Breast epithelium (tissue), 3 donors: ENCODE data around the gene LY6G6D.

Source experiments
- POLR2A ChIP-seq: fragments of 450-650 bp; IDR thresholded peaks from one replicate; pipeline ENCODE4 v1.6.1; 2016; ENCODE audit warnings: antibody characterized with exemption, mild to moderate bottlenecking, moderate library complexity
- POLR2AphosphoS5 ChIP-seq, 3 donors: sonication (generic); formaldehyde crosslinking; IDR thresholded peaks; one replicate each; pipeline ENCODE4 v1.6.1; 2017; ENCODE audit warnings: antibody characterized with exemption in 3 of 3
- TF ChIP-seq, protein P1 (sequence below), 3 donors: fragments of 450-650 bp; IDR thresholded peaks; one replicate each; pipeline ENCODE4 v1.5.1; 2016 to 2017; ENCODE audit warnings: antibody characterized with exemption in 3 of 3, mild to moderate bottlenecking in 3 of 3, moderate library complexity in 3 of 3

- TF ChIP-seq, protein P1, sequence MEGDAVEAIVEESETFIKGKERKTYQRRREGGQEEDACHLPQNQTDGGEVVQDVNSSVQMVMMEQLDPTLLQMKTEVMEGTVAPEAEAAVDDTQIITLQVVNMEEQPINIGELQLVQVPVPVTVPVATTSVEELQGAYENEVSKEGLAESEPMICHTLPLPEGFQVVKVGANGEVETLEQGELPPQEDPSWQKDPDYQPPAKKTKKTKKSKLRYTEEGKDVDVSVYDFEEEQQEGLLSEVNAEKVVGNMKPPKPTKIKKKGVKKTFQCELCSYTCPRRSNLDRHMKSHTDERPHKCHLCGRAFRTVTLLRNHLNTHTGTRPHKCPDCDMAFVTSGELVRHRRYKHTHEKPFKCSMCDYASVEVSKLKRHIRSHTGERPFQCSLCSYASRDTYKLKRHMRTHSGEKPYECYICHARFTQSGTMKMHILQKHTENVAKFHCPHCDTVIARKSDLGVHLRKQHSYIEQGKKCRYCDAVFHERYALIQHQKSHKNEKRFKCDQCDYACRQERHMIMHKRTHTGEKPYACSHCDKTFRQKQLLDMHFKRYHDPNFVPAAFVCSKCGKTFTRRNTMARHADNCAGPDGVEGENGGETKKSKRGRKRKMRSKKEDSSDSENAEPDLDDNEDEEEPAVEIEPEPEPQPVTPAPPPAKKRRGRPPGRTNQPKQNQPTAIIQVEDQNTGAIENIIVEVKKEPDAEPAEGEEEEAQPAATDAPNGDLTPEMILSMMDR (IDR thresholded peaks at IDR 0.05) = no peak
- TF ChIP-seq POLR2AphosphoS5 (IDR thresholded peaks at IDR 0.05) = no peak
- no peak for TF ChIP-seq POLR2A
Measured at GRCh38 chr6:31707701-31708100, 7.4 kb upstream of the LY6G6D start.
